22Rv1 (cell line): Measurements from ENCODE around the gene RAP1GAP2.

Experiments
- CTCF ChIP-seq: fragments of 450-650 bp; IDR thresholded peaks from 2 replicates; pipeline ENCODE4 v1.5.1; 2017; ENCODE audit warnings: mild to moderate bottlenecking
- ZFX ChIP-seq: fragments of 450-650 bp; IDR thresholded peaks from 2 replicates; pipeline ENCODE4 v1.6.1; 2017; ENCODE audit warnings: antibody characterized with exemption, borderline replicate concordance

- no peak for TF ChIP-seq CTCF
- TF ChIP-seq ZFX = no peak
These were observed 37.4 kb upstream of the RAP1GAP2 start for GRCh38 chr17:2758870-2759269.
